Measurements from ENCODE around the gene CCDC134. TPM values are rescaled to one million over a fixed set of nuclear protein-coding genes. Genes with fewer than 3 reads are reported as not detected.

Gene CCDC134
- total RNA-seq, 1 donor from 2014 or later = 24.2 TPM

DNA sequence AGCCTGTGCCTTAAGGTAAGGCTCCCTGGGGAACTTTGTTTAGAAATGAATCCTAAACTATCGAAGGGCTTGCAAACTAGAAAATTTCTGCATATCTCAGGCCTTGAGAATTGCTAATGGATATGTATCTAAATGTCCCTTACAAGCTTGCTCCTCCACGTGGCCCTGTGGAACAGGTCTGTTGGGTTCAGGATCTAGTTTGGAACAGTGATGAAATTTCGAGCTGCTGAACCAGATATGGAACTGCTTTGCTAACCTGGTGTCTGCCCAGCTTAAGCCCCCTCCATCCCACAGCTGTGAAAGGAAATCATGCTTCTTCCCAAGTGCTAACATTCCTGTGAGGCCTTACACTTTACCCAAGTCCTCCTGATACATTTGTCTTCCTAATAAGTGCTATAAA, 44.0 kb downstream of the CCDC134 start:
- Mint-ChIP-seq H3K9me3 (ENCODE audit: low read depth) (no peaks in the 10 kb centered on the region), H3K4me3 (ENCODE audit: low read depth) (no peak overlapping the region), H3K4me1 (ENCODE audit: low read depth) (peaks cover 56% of the 10 kb centered on the region), H3K36me3 (ENCODE audit: insufficient read depth) (peaks cover 8% of the 10 kb centered on the region), H3K27ac (peak overlapping the region; percentile 87), H3K27me3 (no peaks in the 10 kb centered on the region)
- no peak for DNase-seq (ENCODE audit: low spot score, unreplicated experiment)
- TF ChIP-seq, protein P1, sequence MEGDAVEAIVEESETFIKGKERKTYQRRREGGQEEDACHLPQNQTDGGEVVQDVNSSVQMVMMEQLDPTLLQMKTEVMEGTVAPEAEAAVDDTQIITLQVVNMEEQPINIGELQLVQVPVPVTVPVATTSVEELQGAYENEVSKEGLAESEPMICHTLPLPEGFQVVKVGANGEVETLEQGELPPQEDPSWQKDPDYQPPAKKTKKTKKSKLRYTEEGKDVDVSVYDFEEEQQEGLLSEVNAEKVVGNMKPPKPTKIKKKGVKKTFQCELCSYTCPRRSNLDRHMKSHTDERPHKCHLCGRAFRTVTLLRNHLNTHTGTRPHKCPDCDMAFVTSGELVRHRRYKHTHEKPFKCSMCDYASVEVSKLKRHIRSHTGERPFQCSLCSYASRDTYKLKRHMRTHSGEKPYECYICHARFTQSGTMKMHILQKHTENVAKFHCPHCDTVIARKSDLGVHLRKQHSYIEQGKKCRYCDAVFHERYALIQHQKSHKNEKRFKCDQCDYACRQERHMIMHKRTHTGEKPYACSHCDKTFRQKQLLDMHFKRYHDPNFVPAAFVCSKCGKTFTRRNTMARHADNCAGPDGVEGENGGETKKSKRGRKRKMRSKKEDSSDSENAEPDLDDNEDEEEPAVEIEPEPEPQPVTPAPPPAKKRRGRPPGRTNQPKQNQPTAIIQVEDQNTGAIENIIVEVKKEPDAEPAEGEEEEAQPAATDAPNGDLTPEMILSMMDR (IDR thresholded peaks at IDR 0.05; ENCODE audit: unreplicated experiment) = no peak

DNA sequence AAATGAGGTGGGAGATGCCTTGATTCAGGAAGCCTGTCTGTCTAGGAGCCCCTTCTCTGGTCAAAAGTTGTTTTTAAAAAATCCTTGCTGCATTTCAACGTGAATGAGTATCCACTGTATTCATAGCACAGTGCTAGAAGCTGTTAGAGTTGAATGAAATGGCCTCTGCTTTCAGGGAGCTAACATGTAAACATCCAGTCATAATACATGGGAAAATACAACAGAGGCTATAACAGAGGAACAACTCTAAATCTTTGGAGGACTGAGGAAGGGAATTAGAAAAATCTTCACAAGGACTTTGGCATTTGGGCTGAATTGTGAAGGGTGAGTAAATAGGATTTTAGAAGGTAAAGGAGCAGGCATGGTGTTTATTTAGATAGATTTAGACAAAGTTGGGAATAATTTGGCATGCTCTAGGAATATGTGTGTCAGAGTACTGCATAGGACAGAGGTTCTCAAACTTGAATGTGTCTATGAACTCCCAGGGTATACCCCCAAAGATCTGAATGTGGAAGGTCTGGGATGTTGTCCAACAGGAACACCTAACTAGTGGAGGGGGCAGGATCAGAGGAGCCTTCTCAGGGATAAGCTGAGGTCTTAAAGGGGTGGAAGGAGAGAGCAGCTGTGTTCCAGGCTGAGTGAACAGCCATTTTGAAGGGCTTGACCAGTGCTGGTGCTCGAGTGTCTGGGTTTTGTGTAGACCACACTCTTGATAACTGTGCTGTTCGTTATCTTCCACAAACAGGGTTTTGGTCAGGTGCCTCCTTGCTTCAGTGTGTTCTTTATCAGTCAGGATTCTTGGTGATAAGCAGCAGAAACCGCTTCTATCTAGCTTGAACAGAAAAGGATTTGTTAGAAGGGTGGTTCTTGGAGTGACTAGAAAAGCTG, 45.1 kb downstream of the CCDC134 start:
- peak overlapping the region; percentile 79 for H3K27ac Mint-ChIP-seq
- H3K9me3 Mint-ChIP-seq (ENCODE audit: low read depth) = no peaks in the 10 kb centered on the region
- peak overlapping the region; percentile 17 for H3K4me3 Mint-ChIP-seq (ENCODE audit: low read depth)
- peaks cover 4% of the 10 kb centered on the region for H3K36me3 Mint-ChIP-seq (ENCODE audit: insufficient read depth)
- H3K4me1 Mint-ChIP-seq (ENCODE audit: low read depth) = peaks cover 51% of the 10 kb centered on the region
- no peak for DNase-seq (ENCODE audit: low spot score, unreplicated experiment)
- TF ChIP-seq, protein P1 (IDR thresholded peaks at IDR 0.05; ENCODE audit: unreplicated experiment) = no peak
- no peaks in the 10 kb centered on the region for H3K27me3 Mint-ChIP-seq

DNA sequence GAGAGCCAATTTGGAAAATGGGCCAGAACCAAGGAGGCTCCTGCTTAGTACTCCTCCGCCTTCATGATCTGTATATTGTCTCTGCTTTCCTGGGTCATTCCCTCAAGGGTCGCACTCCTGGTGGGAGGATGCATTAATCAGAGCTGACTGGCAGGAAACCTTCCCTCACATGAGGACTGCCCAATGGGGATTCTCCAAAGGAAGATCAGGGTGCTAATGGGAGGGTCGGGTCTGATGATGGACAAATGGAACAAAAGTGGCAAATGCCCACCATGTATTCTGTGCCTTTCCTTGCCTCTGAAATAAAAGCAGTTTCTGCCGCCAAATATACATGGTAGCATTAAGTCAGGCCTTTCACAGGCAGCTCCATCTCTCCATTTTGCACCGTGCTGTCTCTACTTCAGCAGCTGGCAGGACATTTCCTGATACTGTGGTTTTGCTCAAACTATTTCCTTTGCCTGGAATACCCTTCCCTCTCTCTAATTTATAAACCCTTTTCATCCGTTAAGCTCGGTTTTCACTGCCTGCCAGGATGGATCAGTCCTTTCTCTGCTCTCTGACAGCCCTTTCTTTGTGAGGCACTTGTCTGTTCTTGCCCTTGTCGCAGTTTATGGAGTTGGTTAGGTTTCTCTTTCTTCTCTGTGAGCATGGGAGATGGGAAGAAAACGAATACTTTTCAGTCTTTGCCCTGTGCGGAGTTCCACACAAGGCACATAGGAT, 45.9 kb downstream of the CCDC134 start:
- TF ChIP-seq, protein P1 (IDR thresholded peaks at IDR 0.05; ENCODE audit: unreplicated experiment) = no peak
- Mint-ChIP-seq H3K4me3 (ENCODE audit: low read depth) (peak overlapping the region; percentile 17), H3K9me3 (ENCODE audit: low read depth) (no peaks in the 10 kb centered on the region), H3K4me1 (ENCODE audit: low read depth) (peaks cover 43% of the 10 kb centered on the region), H3K27me3 (no peaks in the 10 kb centered on the region), H3K36me3 (ENCODE audit: insufficient read depth) (peaks cover 4% of the 10 kb centered on the region), H3K27ac (peak overlapping the region; percentile 79)
- no peak for DNase-seq (ENCODE audit: low spot score, unreplicated experiment)

DNA sequence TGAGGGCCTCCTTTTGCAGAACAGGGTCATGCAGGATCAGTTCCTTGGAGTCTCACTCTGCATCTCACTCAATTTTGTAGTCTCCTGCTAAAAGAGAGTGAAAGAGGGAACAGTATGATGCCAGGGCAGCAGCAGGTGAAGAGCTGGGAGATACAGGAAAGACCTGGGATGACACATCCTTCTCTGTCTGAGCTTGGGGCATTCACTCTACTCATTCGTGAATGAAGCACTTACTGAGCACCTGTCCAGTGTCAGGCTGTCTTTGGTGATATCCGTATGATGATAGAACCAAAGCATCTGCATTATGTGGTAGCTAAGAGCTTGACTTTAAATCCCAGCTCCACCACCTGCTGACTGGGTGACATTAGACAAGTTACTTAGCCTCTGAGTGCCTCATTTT, 46.8 kb downstream of the CCDC134 start:
- TF ChIP-seq, protein P1 (IDR thresholded peaks at IDR 0.05; ENCODE audit: unreplicated experiment) = no peak
- no peak for DNase-seq (ENCODE audit: low spot score, unreplicated experiment)

DNA sequence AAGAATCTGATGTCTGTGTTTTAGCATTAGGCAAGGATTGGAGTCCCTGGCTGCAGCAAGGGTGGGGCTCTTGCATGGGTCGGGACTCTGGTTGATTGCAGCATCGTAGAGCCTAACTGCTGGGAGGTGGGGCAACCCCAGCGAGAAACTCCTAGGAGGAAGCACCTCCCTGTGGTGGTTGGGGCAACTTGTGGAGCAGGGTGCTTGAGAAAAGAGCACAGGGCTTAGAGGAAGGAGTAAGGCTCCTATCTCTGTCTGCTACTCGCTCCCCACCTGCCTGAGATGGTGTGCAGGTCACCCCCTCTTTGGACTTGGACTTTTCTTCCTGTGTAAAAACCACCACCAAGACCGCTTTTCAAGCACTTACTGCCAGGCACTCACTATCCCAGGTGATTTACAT, 48.0 kb downstream of the CCDC134 start:
- Mint-ChIP-seq H3K27ac (no peak overlapping the region), H3K4me3 (ENCODE audit: low read depth) (no peak overlapping the region), H3K27me3 (no peaks in the 10 kb centered on the region), H3K36me3 (ENCODE audit: insufficient read depth) (peaks cover 2% of the 10 kb centered on the region), H3K9me3 (ENCODE audit: low read depth) (no peaks in the 10 kb centered on the region), H3K4me1 (ENCODE audit: low read depth) (peaks cover 36% of the 10 kb centered on the region)
- no peak for DNase-seq (ENCODE audit: low spot score, unreplicated experiment)
- TF ChIP-seq, protein P1 (IDR thresholded peaks at IDR 0.05; ENCODE audit: unreplicated experiment) = no peak

More for the DNA sequence above, 46.8 kb downstream of the CCDC134 start:
- Mint-ChIP-seq H3K4me3 (ENCODE audit: low read depth) (no peak overlapping the region), H3K4me1 (ENCODE audit: low read depth) (peaks cover 38% of the 10 kb centered on the region), H3K27ac (no peak overlapping the region), H3K9me3 (ENCODE audit: low read depth) (no peaks in the 10 kb centered on the region), H3K36me3 (ENCODE audit: insufficient read depth) (peaks cover 3% of the 10 kb centered on the region), H3K27me3 (no peaks in the 10 kb centered on the region)
